ENCODE results near the gene AGXT2. TPM values are rescaled to one million over a fixed set of nuclear protein-coding genes. Genes with fewer than 3 reads are reported as not detected.

The AGXT2 gene
- total RNA-seq, 1 experiment from 2014 or later = not detected

GRCh38 chr5:35030426-35031100 lies 17.2 kb downstream of the AGXT2 start:
- CTCF ChIA-PET = no interaction called here
- no peak for TF ChIP-seq CTCF (IDR thresholded peaks at IDR 0.05 in 2 of 3, conservative IDR thresholded peaks at IDR 0.05 in 1 of 3; ENCODE audit: borderline replicate concordance in 1 of 3, insufficient read depth in 1 of 3, low read depth in 2 of 3, low read length in 2 of 3)
- TF ChIP-seq SIN3A (IDR thresholded peaks at IDR 0.05; ENCODE audit: low read depth) = no peak
- TF ChIP-seq EZH2phosphoT487 (IDR thresholded peaks at IDR 0.05; ENCODE audit: borderline replicate concordance) = no peak
- TF ChIP-seq EZH2 (IDR thresholded peaks at IDR 0.05) = no peak
- no peak for TF ChIP-seq TCF7L2 (IDR thresholded peaks at IDR 0.05; ENCODE audit: borderline replicate concordance, extremely low read depth, insufficient read depth, insufficient read length)
- TF ChIP-seq EGR1 (IDR thresholded peaks at IDR 0.05; ENCODE audit: low read depth) = no peak
- no peak for TF ChIP-seq YY1 (IDR thresholded peaks at IDR 0.05; ENCODE audit: extremely low read depth, insufficient replicate concordance, low read depth, low read length)
- TF ChIP-seq FOSL1 (IDR thresholded peaks at IDR 0.05; ENCODE audit: low read depth) = no peak
- no peak for TF ChIP-seq ZNF274 (IDR thresholded peaks at IDR 0.05; ENCODE audit: low read depth, low read length)
- TF ChIP-seq, protein P1, sequence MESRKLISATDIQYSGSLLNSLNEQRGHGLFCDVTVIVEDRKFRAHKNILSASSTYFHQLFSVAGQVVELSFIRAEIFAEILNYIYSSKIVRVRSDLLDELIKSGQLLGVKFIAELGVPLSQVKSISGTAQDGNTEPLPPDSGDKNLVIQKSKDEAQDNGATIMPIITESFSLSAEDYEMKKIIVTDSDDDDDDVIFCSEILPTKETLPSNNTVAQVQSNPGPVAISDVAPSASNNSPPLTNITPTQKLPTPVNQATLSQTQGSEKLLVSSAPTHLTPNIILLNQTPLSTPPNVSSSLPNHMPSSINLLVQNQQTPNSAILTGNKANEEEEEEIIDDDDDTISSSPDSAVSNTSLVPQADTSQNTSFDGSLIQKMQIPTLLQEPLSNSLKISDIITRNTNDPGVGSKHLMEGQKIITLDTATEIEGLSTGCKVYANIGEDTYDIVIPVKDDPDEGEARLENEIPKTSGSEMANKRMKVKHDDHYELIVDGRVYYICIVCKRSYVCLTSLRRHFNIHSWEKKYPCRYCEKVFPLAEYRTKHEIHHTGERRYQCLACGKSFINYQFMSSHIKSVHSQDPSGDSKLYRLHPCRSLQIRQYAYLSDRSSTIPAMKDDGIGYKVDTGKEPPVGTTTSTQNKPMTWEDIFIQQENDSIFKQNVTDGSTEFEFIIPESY (IDR thresholded peaks at IDR 0.05; ENCODE audit: extremely low read depth, insufficient replicate concordance, low read length) = no peak
- TF ChIP-seq, protein P2, sequence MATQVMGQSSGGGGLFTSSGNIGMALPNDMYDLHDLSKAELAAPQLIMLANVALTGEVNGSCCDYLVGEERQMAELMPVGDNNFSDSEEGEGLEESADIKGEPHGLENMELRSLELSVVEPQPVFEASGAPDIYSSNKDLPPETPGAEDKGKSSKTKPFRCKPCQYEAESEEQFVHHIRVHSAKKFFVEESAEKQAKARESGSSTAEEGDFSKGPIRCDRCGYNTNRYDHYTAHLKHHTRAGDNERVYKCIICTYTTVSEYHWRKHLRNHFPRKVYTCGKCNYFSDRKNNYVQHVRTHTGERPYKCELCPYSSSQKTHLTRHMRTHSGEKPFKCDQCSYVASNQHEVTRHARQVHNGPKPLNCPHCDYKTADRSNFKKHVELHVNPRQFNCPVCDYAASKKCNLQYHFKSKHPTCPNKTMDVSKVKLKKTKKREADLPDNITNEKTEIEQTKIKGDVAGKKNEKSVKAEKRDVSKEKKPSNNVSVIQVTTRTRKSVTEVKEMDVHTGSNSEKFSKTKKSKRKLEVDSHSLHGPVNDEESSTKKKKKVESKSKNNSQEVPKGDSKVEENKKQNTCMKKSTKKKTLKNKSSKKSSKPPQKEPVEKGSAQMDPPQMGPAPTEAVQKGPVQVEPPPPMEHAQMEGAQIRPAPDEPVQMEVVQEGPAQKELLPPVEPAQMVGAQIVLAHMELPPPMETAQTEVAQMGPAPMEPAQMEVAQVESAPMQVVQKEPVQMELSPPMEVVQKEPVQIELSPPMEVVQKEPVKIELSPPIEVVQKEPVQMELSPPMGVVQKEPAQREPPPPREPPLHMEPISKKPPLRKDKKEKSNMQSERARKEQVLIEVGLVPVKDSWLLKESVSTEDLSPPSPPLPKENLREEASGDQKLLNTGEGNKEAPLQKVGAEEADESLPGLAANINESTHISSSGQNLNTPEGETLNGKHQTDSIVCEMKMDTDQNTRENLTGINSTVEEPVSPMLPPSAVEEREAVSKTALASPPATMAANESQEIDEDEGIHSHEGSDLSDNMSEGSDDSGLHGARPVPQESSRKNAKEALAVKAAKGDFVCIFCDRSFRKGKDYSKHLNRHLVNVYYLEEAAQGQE (IDR thresholded peaks at IDR 0.05; ENCODE audit: low read depth) = no peak
- TF ChIP-seq, protein P3, sequence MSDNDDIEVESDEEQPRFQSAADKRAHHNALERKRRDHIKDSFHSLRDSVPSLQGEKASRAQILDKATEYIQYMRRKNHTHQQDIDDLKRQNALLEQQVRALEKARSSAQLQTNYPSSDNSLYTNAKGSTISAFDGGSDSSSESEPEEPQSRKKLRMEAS (IDR thresholded peaks at IDR 0.05) = no peak
- TF ChIP-seq CEBPB (IDR thresholded peaks at IDR 0.05; ENCODE audit: low read depth) = no peak
- TF ChIP-seq ELF1 (IDR thresholded peaks at IDR 0.05; ENCODE audit: borderline replicate concordance, low read depth) = no peak
- TF ChIP-seq SP1 (IDR thresholded peaks at IDR 0.05; ENCODE audit: low read depth) = no peak
- TF ChIP-seq RAD21 (IDR thresholded peaks at IDR 0.05; ENCODE audit: low read depth) = no peak
- no peak for TF ChIP-seq JUND (IDR thresholded peaks at IDR 0.05)
- no peak for TF ChIP-seq ZFX (IDR thresholded peaks at IDR 0.05)
- TF ChIP-seq, protein P4, sequence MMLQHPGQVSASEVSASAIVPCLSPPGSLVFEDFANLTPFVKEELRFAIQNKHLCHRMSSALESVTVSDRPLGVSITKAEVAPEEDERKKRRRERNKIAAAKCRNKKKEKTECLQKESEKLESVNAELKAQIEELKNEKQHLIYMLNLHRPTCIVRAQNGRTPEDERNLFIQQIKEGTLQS (IDR thresholded peaks at IDR 0.05) = no peak
- Histone ChIP-seq H4K20me1 (ENCODE audit: insufficient read depth) (no peaks in the 10 kb centered on the region), H3K4me3 (replicated peaks in 1 of 2; ENCODE audit: low read depth in 1 of 2, low read length in 2 of 2) (no peak overlapping the region), H3K36me3 (ENCODE audit: control insufficient read depth in 1 of 2, insufficient read depth in 2 of 2, low read length in 2 of 2) (no peaks in the 10 kb centered on the region), H2AFZ (ENCODE audit: low read depth, low read length, poor library complexity, severe bottlenecking) (no peak overlapping the region), H3K9ac (ENCODE audit: low read length) (no peak overlapping the region), H3K27me3 (ENCODE audit: insufficient read depth, low read length) (peaks cover 68% of the 10 kb centered on the region), H3K79me2 (ENCODE audit: insufficient read depth, low read length) (no peaks in the 10 kb centered on the region), H3K9me2 (ENCODE audit: insufficient read depth) (no peaks in the 10 kb centered on the region), H3K4me1 (ENCODE audit: control insufficient read depth in 1 of 2, insufficient read depth in 2 of 2, low read length in 2 of 2) (no peaks in the 10 kb centered on the region), H3K9me3 (ENCODE audit: control insufficient read depth in 1 of 2, insufficient read depth in 1 of 2, low read depth in 1 of 2, low read length in 2 of 2) (no peaks in the 10 kb centered on the region), H3K27ac (ENCODE audit: low read depth, low read length) (no peak overlapping the region), H3K4me2 (ENCODE audit: low read length) (no peak overlapping the region)
- POLR2A ChIA-PET = no interaction called here
- intact Hi-C loops (cut with micrococcal nuclease) = no loop called here
- RAD21 ChIA-PET (ENCODE audit: low non-redundant PET in 1 of 2, low total read pairs in 2 of 2, uncharacterized antibody in 2 of 2, unreplicated experiment in 2 of 2) = no interaction called here
- DNase-seq (ENCODE audit: low read depth, low spot score) (no peak), ATAC-seq (peak; percentile 55; the same call in 1 of the 2 replicates)
- BruUV-seq (replicated peaks) = no TSS peak

Data from HCT116 (cell line).